Heart right ventricle (tissue), 16 donors: ENCODE data around the gene DPYSL3. TPM values are rescaled to one million over a fixed set of nuclear protein-coding genes. Genes with fewer than 3 reads are reported as not detected.
A peak's percentile ranks its signal among the peaks of the same experiment; 100 is the strongest.

Experiments used
- ATAC-seq, 8 donors: fragments of 200-7000 bp; cut with Tn5 transposase; one replicate each; pipeline ENCODE4 v1.9.1; 2020; ENCODE audit warnings: mild to moderate bottlenecking in 8 of 8, moderate library complexity in 8 of 8, moderate number of reproducible peaks in 1 of 8
- DNase-seq, 2 donors: peaks; one replicate each; pipeline ENCODE4 v3.0.0-alpha.2; 2020
- H3K27ac ChIP-seq, 10 donors: fragments of 200-600 bp; sonication (generic) in 2 of 10; one replicate each; pipeline versions ENCODE4 v1.5.0 to v1.8.0; 2020 to 2022; ENCODE audit warnings: mild to moderate bottlenecking in 3 of 10
- H3K27me3 ChIP-seq, 7 donors: fragments of 200-600 bp; one replicate each; pipeline ENCODE4 v1.8.0; 2021 to 2022; ENCODE audit warnings: mild to moderate bottlenecking in 2 of 7
- H3K36me3 ChIP-seq, 9 donors: fragments of 200-600 bp; sonication (generic) in 1 of 9; one replicate each; pipeline versions ENCODE4 v1.5.0 to v1.8.0; 2020 to 2022; ENCODE audit warnings: mild to moderate bottlenecking in 2 of 9
- H3K4me1 ChIP-seq, 9 donors: fragments of 200-600 bp; sonication (generic) in 1 of 9; one replicate each; pipeline versions ENCODE4 v1.5.0 to v1.8.0; 2020 to 2022; ENCODE audit warnings: mild to moderate bottlenecking in 4 of 9
- H3K4me3 ChIP-seq, 10 donors: fragments of 200-600 bp; sonication (generic) in 2 of 10; one replicate each; pipeline versions ENCODE4 v1.5.0 to v1.8.0; 2020 to 2022; ENCODE audit warnings: mild to moderate bottlenecking in 7 of 10, moderate library complexity in 2 of 10
- H3K9me3 ChIP-seq, 11 donors: fragments of 200-600 bp in 10 of 11; sonication (generic) in 2 of 11; one replicate each; pipeline versions ENCODE4 v1.5.0 to v1.8.0; 2013 to 2022; ENCODE audit warnings: mild to moderate bottlenecking in 2 of 11, control low read depth in 1 of 11, moderate library complexity in 1 of 11
- WGBS, 2 donors: extraction: QIAGEN DNeasy Blood & Tissue Kit; methylation state at CpG; one replicate each; pipeline ENCODE4 v1.1.7; 2013; ENCODE audit warnings: inconsistent platforms in 1 of 2; 5-methylcytosine and 5-hydroxymethylcytosine counted together
- intact Hi-C, 10 donors: fragments of 100-400 bp; cut with DNase I; formaldehyde crosslinking; loops; one replicate each; pipeline versions ENCODE4 v1.11.1 to v1.14.2; 2022
- polyA plus RNA-seq, 2 donors: library from polyadenylated mRNA; stranded (reverse); fragments of 200-250 nt; gene quantifications; one replicate each; pipeline ENCODE4 v1.2.3, GENCODE V29; 2013
- total RNA-seq, 10 donors: library from RNA; stranded (reverse); fragmentation: NEBNext Ultra II Directional in 3 of 10; extraction: Animal tissue kit (Norgen Biotek cat#: 25700) in 3 of 10; gene quantifications; one replicate each; pipeline versions ENCODE4 v1.2.1 to v1.2.4, GENCODE V29; 2021 to 2023
- TF ChIP-seq, protein P1 (sequence below), 9 donors: fragments of 200-600 bp; sonication (generic) in 2 of 9; IDR thresholded peaks; one replicate each; pipeline versions ENCODE4 v1.5.0 to v1.8.0; 2021 to 2022; ENCODE audit warnings: antibody characterized with exemption in 9 of 9, mild to moderate bottlenecking in 5 of 9, moderate library complexity in 1 of 9
- donor health status: Arrhythmogenic right ventricular cardiomyopathy.
- donor health status: ischemic (EF 13 %, LVEDD 7.1; RV severe dilation, severe dysfunction).
- donor health status: healthy with polysubstance abuse.
- donor health status: DM: no; HTN: yes; CAD: no.
- donor health status: DM: no; HTN: no; CAD: no.
- donor health status: ischemic (EF 25% LVEDD 6.9; RV normal size, moderate dysfunction).
- donor health status: ischemic (EF 25% LVEDD 5.7; RV mildly dilated, moderate dysfunction).
- donor health status: healthy.
- donor health status: DM: yes; HTN: yes; CAD: no.
- donor health status: Ischemic cardiomyopathy.
- donor health status: ischemic (EF 35%, LVEDD 5.7; RV mildly dilated, moderate dysfunction).
- donor health status: nonischemic (EF 11% LVEDD 7.7; RV severe dilation, severe dysfunction).
- donor health status: DM: yes; HTN: yes; CAD: no.
- donor health status: PGD.
- donor health status: ischemic (EF 29% LVEDD 5.4; RV normal size, mild dysfunction).
- donor health status: nonischemic (EF 23%, LVEDD 6.1; RV moderate dilation, normal function).

The DPYSL3 gene
- total and polyA plus RNA-seq, 12 donors: 15.2 to 27.4 (median 20.3) TPM

- TF ChIP-seq, protein P1, sequence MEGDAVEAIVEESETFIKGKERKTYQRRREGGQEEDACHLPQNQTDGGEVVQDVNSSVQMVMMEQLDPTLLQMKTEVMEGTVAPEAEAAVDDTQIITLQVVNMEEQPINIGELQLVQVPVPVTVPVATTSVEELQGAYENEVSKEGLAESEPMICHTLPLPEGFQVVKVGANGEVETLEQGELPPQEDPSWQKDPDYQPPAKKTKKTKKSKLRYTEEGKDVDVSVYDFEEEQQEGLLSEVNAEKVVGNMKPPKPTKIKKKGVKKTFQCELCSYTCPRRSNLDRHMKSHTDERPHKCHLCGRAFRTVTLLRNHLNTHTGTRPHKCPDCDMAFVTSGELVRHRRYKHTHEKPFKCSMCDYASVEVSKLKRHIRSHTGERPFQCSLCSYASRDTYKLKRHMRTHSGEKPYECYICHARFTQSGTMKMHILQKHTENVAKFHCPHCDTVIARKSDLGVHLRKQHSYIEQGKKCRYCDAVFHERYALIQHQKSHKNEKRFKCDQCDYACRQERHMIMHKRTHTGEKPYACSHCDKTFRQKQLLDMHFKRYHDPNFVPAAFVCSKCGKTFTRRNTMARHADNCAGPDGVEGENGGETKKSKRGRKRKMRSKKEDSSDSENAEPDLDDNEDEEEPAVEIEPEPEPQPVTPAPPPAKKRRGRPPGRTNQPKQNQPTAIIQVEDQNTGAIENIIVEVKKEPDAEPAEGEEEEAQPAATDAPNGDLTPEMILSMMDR (IDR thresholded peaks at IDR 0.05): no peak
- H3K36me3 ChIP-seq: peaks cover 0 to 81% (median 18%) of the 10 kb centered on the region in 9 donors
- ATAC-seq: no peak
Measured at GRCh38 chr5:147398860-147399259, 111.0 kb downstream of the DPYSL3 start.

DNA sequence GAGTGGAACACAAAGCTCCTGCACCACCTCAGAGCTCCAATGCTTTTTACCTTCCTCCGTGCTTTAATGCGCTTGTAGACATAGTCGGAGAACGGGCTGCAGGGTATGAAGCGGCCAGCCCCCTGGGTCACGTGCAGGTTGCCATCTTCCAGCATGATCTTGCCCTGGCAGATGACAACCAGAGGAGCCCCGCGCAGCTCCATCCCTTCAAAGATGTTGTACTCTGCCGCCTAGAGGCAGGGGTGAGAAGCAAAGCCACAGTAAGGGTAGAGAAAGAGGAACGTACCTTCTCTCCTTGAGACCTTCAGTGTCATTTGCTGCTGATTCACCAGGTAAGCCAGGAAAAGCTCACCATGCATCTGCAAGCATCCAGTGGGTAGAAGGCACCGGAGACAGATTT, 112.3 kb downstream of the DPYSL3 start:
- Histone ChIP-seq H3K27ac (no peak overlapping the region), H3K27me3 (no peaks in the 10 kb centered on the region), H3K36me3 (peaks cover 0 to 93% (median 18%) of the 10 kb centered on the region in 9 donors), H3K9me3 (peaks cover 0 to under 1% (median 0%) of the 10 kb centered on the region in 11 donors), H3K4me1 (peaks cover 0 to 8% (median 0%) of the 10 kb centered on the region in 9 donors), H3K4me3 (no peak overlapping the region)
- 82 to 94% methylated on average over 11 of the region's 11 CpGs for WGBS, 2 donors
- ATAC-seq (no peak), DNase-seq (no peak)
- TF ChIP-seq, protein P1 (IDR thresholded peaks at IDR 0.05): no peak
- intact Hi-C loops: loop anchor here in 3 of 10 donors (10.0 kb wide), 1 partner anchor 177 kb away; no protein-coding TSS in a partner anchor

More at GRCh38 chr5:147398860-147399259, 111.0 kb downstream of the DPYSL3 start:
- peaks cover 0 to 4% (median 0%) of the 10 kb centered on the region in 11 donors for H3K9me3 ChIP-seq
- 85 to 89% methylated on average over 9 of the region's 9 CpGs for WGBS, 2 donors
- no peak overlapping the region for H3K27ac ChIP-seq
- H3K4me1 ChIP-seq: peaks cover under 1 to 16% (median 9%) of the 10 kb centered on the region in 9 donors
- intact Hi-C loops: loop anchor here in 3 of 10 donors (10.0 kb wide), 1 partner anchor 176 kb away; no protein-coding TSS in a partner anchor
- no peak overlapping the region for H3K4me3 ChIP-seq
- no peaks in the 10 kb centered on the region for H3K27me3 ChIP-seq
- DNase-seq: no peak

DNA sequence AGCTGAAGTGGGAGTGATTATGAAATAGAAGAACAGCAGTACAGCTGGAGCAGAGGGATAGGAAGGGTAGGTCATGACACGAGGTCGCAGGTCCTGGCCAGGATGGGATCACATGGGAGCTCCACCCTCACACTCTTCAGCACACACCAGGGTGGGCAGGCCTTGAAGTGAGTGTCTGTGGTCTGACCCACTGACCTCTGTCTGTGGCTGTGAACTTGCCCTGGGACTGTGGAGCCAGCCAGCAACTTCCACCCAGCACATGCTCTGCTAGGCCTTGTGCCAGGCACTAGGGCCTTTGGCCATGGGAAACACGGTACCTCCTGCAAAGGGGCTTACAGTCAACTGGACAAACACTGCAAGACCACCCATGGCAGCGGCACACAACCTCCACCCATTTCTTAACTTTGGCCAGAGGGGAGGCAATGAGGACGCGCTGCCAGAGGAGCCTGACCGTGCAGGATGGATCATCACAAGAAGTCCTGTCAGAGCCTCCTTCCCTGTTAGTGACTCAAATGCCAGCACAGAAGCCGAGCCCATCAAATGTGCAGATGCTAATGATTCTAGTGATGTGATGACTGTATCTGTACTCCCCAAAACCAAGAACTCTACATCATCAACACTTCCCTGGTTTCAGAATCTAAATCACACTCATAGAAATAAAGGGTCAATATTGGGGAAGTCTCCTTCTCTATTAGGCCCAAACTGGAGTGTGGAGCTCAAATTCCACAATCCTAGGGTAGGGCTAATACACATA, 113.6 kb downstream of the DPYSL3 start:
- peaks cover 0 to 8% (median 0%) of the 10 kb centered on the region in 9 donors for H3K4me1 ChIP-seq
- intact Hi-C loops: loop anchor here in 3 of 10 donors (10.0 kb wide), 1 partner anchor 179 kb away; no protein-coding TSS in a partner anchor
- H3K4me3 ChIP-seq: no peak overlapping the region
- peak; percentile 26 to 84 (median 52) for ATAC-seq
- H3K27me3 ChIP-seq: no peaks in the 10 kb centered on the region
- WGBS, 2 donors: 66 to 77% methylated on average over 8 of the region's 8 CpGs
- no peak overlapping the region for H3K27ac ChIP-seq
- TF ChIP-seq, protein P1 (IDR thresholded peaks at IDR 0.05): no peak
- peaks cover 0 to 97% (median 19%) of the 10 kb centered on the region in 9 donors for H3K36me3 ChIP-seq
- H3K9me3 ChIP-seq: no peaks in the 10 kb centered on the region
- peak in 1 of 2 donors; percentile 48 for DNase-seq

DNA sequence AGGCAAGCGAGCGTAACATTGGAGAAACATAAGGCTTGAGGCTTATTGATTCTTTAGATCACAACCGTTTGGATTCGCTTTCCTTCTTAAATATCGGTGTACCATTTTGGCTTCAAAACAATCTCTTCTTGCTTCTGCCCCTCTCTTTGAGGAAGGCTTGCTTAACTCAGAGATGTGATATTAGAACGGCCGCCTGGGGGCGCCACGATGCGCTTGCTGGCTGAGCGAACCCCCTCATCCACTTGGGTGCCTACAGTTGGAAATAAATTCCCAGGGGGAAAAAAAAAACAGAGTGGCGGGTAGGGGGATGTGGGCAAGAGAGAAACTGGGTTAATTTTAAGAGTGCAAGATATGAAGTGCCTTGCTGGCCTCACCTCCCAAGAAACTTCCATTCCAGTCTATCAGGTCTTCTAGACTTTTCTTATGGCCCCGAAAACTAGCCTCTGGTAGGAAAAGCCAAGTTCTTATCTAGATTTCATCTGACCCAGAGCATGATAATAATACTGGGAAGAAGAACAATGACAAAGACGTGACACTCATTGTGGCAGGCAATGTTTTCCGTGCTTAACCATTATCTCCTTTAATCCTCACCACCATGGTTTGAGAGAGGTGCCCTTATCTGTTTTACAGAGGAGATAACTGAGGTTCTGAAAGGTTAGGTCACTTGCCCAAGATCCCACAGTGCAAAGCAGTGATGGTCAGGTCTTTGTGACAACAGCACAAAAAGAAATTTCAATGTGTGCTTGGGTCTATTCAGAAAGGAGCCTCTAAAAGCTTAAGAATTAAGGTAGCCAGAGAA, 115.8 kb downstream of the DPYSL3 start:
- Histone ChIP-seq H3K4me3 (no peak overlapping the region), H3K4me1 (peaks cover 0 to 8% (median 0%) of the 10 kb centered on the region in 9 donors), H3K9me3 (no peaks in the 10 kb centered on the region), H3K36me3 (peaks cover 0 to 79% (median 13%) of the 10 kb centered on the region in 9 donors), H3K27me3 (no peaks in the 10 kb centered on the region), H3K27ac (no peak overlapping the region)
- DNase-seq (peak in 1 of 2 donors; percentile 16), ATAC-seq (no peak)
- TF ChIP-seq, protein P1 (IDR thresholded peaks at IDR 0.05): peak in 4 of 9 donors; percentile 17 to 37 (median 22)
- 76 to 79% methylated on average over 15 of the region's 15 CpGs for WGBS, 2 donors
- intact Hi-C loops: loop anchor here in 3 of 10 donors (10.0 kb wide), 1 partner anchor 181 kb away; no protein-coding TSS in a partner anchor
